HG02759 (cell line): ENCODE data around the gene PRR4.

Source experiments
- ATAC-seq: cut with Tn5 transposase; IDR thresholded peaks from one replicate; pipeline ENCODE4 v1.9.1; 2021; ENCODE audit warnings: mild to moderate bottlenecking, moderate library complexity; ENCODE audit not compliant: unreplicated experiment

Gene PRR4

GRCh38 chr12:10802587-10802986, 46.7 kb downstream of the PRR4 start, which contains the start of gene TAS2R7:
Gene TAS2R7, minus strand, starts transcription at chr12:10802627. Its CDS starts 57 bp downstream, at chr12:10802570.
- ATAC-seq: no peak

GRCh38 chr12:10801741-10802140, 47.5 kb downstream of the PRR4 start:
- ATAC-seq: no peak
